Ectodermal cell (in vitro differentiated cells): ENCODE data around the gene MAP1B.

ENCODE experiments used
- H3K27ac ChIP-seq: 2 replicates; pipeline ENCODE4 v1.7.0; 2013; ENCODE audit warnings: mild to moderate bottlenecking, low read depth, low read length; ENCODE audit not compliant: insufficient read depth, poor library complexity, severe bottlenecking
- H3K27me3 ChIP-seq: 2 replicates; pipeline ENCODE4 v1.7.0; 2013; ENCODE audit warnings: mild to moderate bottlenecking, low read length; ENCODE audit not compliant: insufficient read depth, control insufficient read depth, poor library complexity, severe bottlenecking
- H3K36me3 ChIP-seq: one replicate; pipeline ENCODE4 v1.7.0; 2013; ENCODE audit warnings: low read length; ENCODE audit not compliant: control insufficient read depth, insufficient read depth
- H3K4me1 ChIP-seq: one replicate; pipeline ENCODE4 v1.7.0; 2013; ENCODE audit warnings: low read length; ENCODE audit not compliant: control insufficient read depth, insufficient read depth
- H3K4me3 ChIP-seq: 2 replicates; pipeline ENCODE4 v1.7.0; 2013; ENCODE audit warnings: low read depth, low read length, control low read depth; ENCODE audit not compliant: insufficient read depth
- H3K9me3 ChIP-seq: 2 replicates; pipeline ENCODE4 v1.7.0; 2013; ENCODE audit warnings: mild to moderate bottlenecking, low read length, moderate library complexity; ENCODE audit not compliant: control insufficient read depth
- WGBS, 2 experiments: methylation state at CpG; one replicate each; pipeline ENCODE4 v1.1.7; 2013; ENCODE audit warnings: missing lambda C conversion rate in 2 of 2; 5-methylcytosine and 5-hydroxymethylcytosine counted together

The MAP1B gene

DNA sequence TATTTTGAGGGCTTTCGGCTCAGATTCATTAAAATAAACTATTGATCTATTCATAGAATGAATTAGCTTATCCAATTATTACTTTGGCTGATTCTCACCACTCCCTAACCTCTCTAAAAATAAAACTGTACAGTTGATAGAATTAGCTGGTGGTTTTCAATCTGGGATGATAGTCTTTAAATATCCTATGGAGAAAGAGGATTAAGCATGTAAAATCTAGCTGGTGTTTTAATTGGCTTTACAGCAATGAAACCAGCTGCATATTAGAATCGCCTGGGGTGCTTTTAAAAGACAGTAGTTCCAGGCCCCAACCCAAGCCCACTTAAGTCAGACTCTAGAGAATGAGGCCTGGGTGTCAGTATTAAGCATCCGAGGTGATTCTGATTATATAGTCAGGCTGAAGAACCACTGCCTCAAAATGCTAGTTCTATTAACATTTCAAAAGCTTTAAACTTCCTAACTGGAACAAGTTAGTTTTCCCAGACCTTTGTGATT, 95.1 kb downstream of the MAP1B start:
- H3K36me3 ChIP-seq: peaks cover 81% of the 10 kb centered on the region
- no peak overlapping the region for H3K27ac ChIP-seq
- H3K4me1 ChIP-seq: no peaks in the 10 kb centered on the region
- H3K4me3 ChIP-seq: no peak overlapping the region
- 98 to 99% methylated on average over 2 of the region's 3 CpGs for WGBS, 2 experiments
- H3K27me3 ChIP-seq: no peaks in the 10 kb centered on the region
- H3K9me3 ChIP-seq: no peaks in the 10 kb centered on the region

- H3K9me3 ChIP-seq: no peaks in the 10 kb centered on the region
- peaks cover 4% of the 10 kb centered on the region for H3K4me1 ChIP-seq
- H3K4me3 ChIP-seq: no peak overlapping the region
- H3K27me3 ChIP-seq: no peaks in the 10 kb centered on the region
- no peak overlapping the region for H3K27ac ChIP-seq
- WGBS, 2 experiments: 95 to 97% methylated on average over 8 of the region's 8 CpGs
- peaks cover 72% of the 10 kb centered on the region for H3K36me3 ChIP-seq
These were observed 96.1 kb downstream of the MAP1B start for GRCh38 chr5:72203251-72203845.

DNA sequence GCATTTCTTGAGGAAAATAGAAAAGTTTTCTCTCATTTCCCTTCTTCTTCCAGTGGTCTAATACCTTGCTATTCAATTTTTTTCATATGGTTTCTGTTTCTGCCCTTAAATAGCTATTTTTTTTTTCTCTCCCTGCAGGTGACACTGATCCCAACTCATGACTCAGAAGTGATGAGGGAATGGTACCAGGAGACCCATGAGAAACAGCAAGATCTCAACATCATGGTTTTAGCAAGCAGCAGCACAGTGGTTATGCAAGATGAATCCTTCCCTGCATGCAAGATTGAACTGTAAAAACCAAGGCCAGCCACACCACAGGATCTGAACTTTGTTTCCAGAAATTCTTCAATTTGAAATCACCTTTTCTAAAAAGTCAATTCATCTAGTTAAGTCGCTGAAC, 97.7 kb downstream of the MAP1B start:
- H3K4me1 ChIP-seq: peaks cover 15% of the 10 kb centered on the region
- WGBS, 2 experiments: 88 to 100% methylated on average over 1 of the region's 1 CpG
- no peaks in the 10 kb centered on the region for H3K9me3 ChIP-seq
- H3K27me3 ChIP-seq: no peaks in the 10 kb centered on the region
- H3K4me3 ChIP-seq: no peak overlapping the region
- H3K36me3 ChIP-seq: peaks cover 56% of the 10 kb centered on the region
- no peak overlapping the region for H3K27ac ChIP-seq

GRCh38 chr5:72205431-72206009, 98.2 kb downstream of the MAP1B start:
- Histone ChIP-seq H3K9me3 (no peaks in the 10 kb centered on the region), H3K27ac (no peak overlapping the region), H3K4me3 (no peak overlapping the region), H3K27me3 (no peaks in the 10 kb centered on the region), H3K36me3 (peaks cover 50% of the 10 kb centered on the region), H3K4me1 (peaks cover 15% of the 10 kb centered on the region)
- 96 to 97% methylated on average over 3 of the region's 3 CpGs for WGBS, 2 experiments

GRCh38 chr5:72206160-72206559, 98.9 kb downstream of the MAP1B start:
- WGBS, 2 experiments: 95 to 98% methylated on average over 3 of the region's 3 CpGs
- Histone ChIP-seq H3K9me3 (no peaks in the 10 kb centered on the region), H3K4me1 (peaks cover 15% of the 10 kb centered on the region), H3K27me3 (no peaks in the 10 kb centered on the region), H3K27ac (no peak overlapping the region), H3K4me3 (no peak overlapping the region), H3K36me3 (peaks cover 45% of the 10 kb centered on the region)

DNA sequence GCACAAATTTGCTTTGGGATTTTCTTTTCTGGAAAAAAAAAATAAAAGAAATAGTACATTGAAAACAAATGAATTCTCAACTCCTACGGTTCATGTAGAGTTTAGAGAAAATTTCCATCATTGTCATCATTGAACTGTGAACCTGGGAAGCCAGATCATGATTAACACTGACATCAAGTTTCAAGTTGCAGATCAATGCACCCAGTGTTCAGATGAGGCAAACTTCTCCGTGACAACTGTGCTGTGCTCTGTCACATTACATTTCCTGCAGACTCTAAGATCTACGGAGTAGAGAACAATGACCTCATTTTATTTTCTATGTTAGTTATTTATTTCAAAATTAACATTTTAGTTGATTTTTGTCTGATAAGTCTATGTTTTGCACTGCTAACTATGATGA, 99.7 kb downstream of the MAP1B start:
- Histone ChIP-seq H3K27me3 (no peaks in the 10 kb centered on the region), H3K27ac (no peak overlapping the region), H3K4me3 (no peak overlapping the region), H3K9me3 (no peaks in the 10 kb centered on the region), H3K36me3 (peaks cover 45% of the 10 kb centered on the region), H3K4me1 (peaks cover 15% of the 10 kb centered on the region)
- 93 to 95% methylated on average over 2 to 3 of the region's 3 CpGs for WGBS, 2 experiments

- H3K4me3 ChIP-seq: no peak overlapping the region
- 84 to 97% methylated on average over 2 to 3 of the region's 3 CpGs for WGBS, 2 experiments
- H3K36me3 ChIP-seq: peaks cover 34% of the 10 kb centered on the region
- no peak overlapping the region for H3K27ac ChIP-seq
- no peaks in the 10 kb centered on the region for H3K9me3 ChIP-seq
- H3K27me3 ChIP-seq: no peaks in the 10 kb centered on the region
- peaks cover 15% of the 10 kb centered on the region for H3K4me1 ChIP-seq
These were observed 101.2 kb downstream of the MAP1B start for GRCh38 chr5:72208324-72208926.

DNA sequence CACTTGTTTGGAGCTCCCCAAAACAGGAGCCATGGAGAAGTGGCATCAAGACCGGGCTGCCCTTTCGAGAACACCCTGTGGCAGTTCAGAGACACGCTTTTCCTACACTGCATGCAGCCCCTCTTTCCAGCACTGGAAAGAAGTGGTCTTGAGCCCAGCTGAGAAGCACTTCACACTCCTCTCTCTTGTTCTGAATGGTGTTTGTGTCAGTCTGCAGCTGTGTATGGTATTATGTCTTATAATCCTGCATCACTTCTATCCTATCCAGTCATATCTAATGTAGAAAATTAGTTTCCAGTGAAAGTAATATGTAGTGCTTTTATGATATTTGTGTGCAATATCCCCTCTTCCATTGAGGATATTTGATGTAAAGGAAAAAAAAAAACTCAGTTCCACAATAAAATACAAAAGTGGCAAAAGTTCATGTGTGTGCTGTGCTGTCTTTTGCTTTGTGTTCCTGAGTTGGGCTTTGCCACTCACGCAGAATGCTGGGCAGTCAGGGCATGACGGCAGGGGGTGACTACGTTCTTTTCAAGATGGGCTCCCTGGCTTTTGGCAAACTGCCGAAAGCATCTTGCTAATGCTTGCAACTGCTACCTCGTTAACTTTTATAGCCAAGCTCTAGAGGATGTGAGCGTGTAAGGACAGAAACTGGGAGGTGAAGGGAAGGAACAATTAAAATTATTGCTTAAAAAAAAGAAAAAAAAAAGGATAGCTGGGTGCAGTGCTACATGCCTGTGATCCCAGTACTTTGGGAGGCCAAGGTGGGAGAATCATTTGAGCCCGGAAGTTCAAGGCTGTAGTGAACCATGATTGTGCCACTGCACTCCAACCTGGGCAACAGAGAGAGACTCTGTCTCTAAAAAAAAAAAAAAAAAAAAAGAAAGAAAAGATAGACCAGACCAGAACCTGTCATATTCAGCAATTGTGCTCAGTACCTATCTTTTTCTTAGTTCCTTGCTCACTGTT, 102.2 kb downstream of the MAP1B start:
- H3K27me3 ChIP-seq: no peaks in the 10 kb centered on the region
- no peaks in the 10 kb centered on the region for H3K9me3 ChIP-seq
- H3K4me1 ChIP-seq: peaks cover 15% of the 10 kb centered on the region
- no peak overlapping the region for H3K27ac ChIP-seq
- no peak overlapping the region for H3K4me3 ChIP-seq
- 62 to 63% methylated on average over 10 of the region's 10 CpGs for WGBS, 2 experiments
- H3K36me3 ChIP-seq: peaks cover 24% of the 10 kb centered on the region

DNA sequence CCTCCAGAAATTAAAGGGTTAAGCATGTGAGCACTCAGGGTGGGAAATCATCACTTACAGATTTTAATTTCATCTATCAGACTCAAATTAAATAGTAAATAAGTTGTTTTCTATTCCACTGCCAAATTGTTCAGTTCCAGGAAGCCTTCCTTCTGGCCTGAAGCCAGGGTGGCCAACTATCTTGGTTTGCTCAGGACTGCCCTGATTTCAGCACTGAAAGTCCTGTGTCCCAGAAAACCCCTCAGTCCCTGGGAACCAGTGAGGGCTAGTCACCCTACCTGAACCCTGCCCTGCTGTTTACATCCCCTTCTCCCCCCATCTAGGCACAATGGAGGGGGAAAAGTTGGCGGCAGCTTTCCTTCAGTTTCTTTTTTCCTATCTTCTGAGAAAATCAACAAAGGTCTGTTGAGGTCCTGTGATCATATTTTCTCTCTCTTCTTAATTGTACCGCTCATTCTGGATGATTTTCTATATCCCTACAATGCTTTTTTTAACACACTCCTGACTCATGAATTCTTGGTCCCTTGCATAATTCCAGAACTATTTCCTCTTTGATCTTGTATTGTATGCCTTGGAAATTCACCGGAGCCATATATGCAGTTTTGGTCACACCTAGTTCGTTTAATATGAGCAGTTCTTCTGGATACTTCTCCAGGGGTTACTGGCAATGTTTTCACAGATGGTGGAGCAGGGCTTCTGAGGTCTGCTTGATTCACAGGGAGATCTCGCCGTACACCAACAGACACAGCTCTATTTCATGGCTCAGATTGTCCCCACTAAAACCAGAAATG, 103.8 kb downstream of the MAP1B start:
- H3K4me3 ChIP-seq: no peak overlapping the region
- H3K27ac ChIP-seq: no peak overlapping the region
- 93 to 99% methylated on average over 6 of the region's 6 CpGs for WGBS, 2 experiments
- peaks cover 15% of the 10 kb centered on the region for H3K4me1 ChIP-seq
- H3K9me3 ChIP-seq: no peaks in the 10 kb centered on the region
- peaks cover 8% of the 10 kb centered on the region for H3K36me3 ChIP-seq
- H3K27me3 ChIP-seq: no peaks in the 10 kb centered on the region
